K562 (cell line): ENCODE data around the gene ATP5PD. TPM values are rescaled to one million over a fixed set of nuclear protein-coding genes. Genes with fewer than 3 reads are reported as not detected.
A peak's percentile ranks its signal among the peaks of the same experiment; 100 is the strongest.

Source experiments
- GABPA ChIP-seq: fragments of 200-800 bp; sonication (Bioruptor generic); conservative IDR thresholded peaks from 2 replicates; pipeline ENCODE4 v1.6.1; 2016; ENCODE audit warnings: low read depth, missing genetic modification characterization, missing compliant biosample characterization
- GABPB1 ChIP-seq: sonication (generic); formaldehyde crosslinking; IDR thresholded peaks from 2 replicates; pipeline ENCODE4 v1.8.0; 2022; ENCODE audit warnings: mild to moderate bottlenecking, missing genetic modification reagents
- JUND ChIP-seq, 2 experiments: IDR thresholded peaks; 2 replicates in 1 of 2; 3 replicates in 1 of 2; pipeline ENCODE4 v1.6.1; 2011; ENCODE audit warnings: borderline replicate concordance in 2 of 2, low read depth in 2 of 2, low read length in 2 of 2, improper control_type of control experiment in 1 of 2, missing biosample characterization in 1 of 2, missing genetic modification characterization in 1 of 2, missing genetic modification reagents in 1 of 2
- NCOA1 ChIP-seq: fragments of 450-650 bp; IDR thresholded peaks from 2 replicates; pipeline ENCODE4 v1.6.1; 2016; ENCODE audit warnings: low read depth
- polyA plus RNA-seq, 8 experiments: library from polyadenylated mRNA; depleted of rRNA in 4 of 8; stranded (reverse) in 5 of 8; unstranded in 3 of 8; fragments of >200 nt; fragmentation: Nextera tagmentation in 2 of 8; fragmentation: Illumina TruSeq in 1 of 8; extraction: Ambion mirVana in 2 of 8; extraction: Trizol in 1 of 8; gene quantifications; 2 replicates each; pipeline versions ENCODE4 v1.2.1 to v1.2.3, GENCODE V29; 2011 to 2014; ENCODE audit warnings: inconsistent platforms in 1 of 8, missing spikeins in 1 of 8
- total RNA-seq, 7 experiments: library from RNA; depleted of rRNA in 6 of 7; stranded (reverse); fragments of >200 nt in 6 of 7; fragmentation: Illumina TruSeq in 2 of 7; extraction: Trizol in 2 of 7; gene quantifications; 2 replicates each; pipeline versions ENCODE4 v1.2.1 to v1.2.3, GENCODE V29; 2011 to 2021; ENCODE audit warnings: low replicate concordance in 1 of 7
- TF ChIP-seq, protein P1 (sequence below), 3 experiments: fragments of 200-800 bp in 1 of 3; fragments of 250-450 bp in 1 of 3; fragments of 450-650 bp in 1 of 3; sonication (Bioruptor Pico) in 1 of 3; sonication (Bioruptor generic) in 1 of 3; formaldehyde crosslinking in 1 of 3; IDR thresholded peaks; 2 replicates each; pipeline versions ENCODE4 v1.6.1 to v1.8.0; 2016 to 2022; ENCODE audit warnings: mild to moderate bottlenecking in 2 of 3, missing genetic modification characterization in 2 of 3, missing compliant biosample characterization in 1 of 3, moderate library complexity in 1 of 3
- TF ChIP-seq, protein P2 (sequence below): fragments of 450-650 bp; IDR thresholded peaks from 2 replicates; pipeline ENCODE4 v1.6.1; 2016; ENCODE audit warnings: mild to moderate bottlenecking, moderate library complexity
- TF ChIP-seq, protein P3 (sequence below), 3 experiments: IDR thresholded peaks in 2 of 3; conservative IDR thresholded peaks in 1 of 3; 2 replicates each; pipeline ENCODE4 v1.5.1; 2011 to 2012; ENCODE audit warnings: low read length in 3 of 3, mild to moderate bottlenecking in 3 of 3, control low read depth in 2 of 3, improper control_type of control experiment in 1 of 3, inconsistent platforms in 1 of 3, low read depth in 1 of 3, mixed read lengths in 1 of 3, moderate library complexity in 1 of 3; ENCODE audit not compliant: insufficient read depth in 2 of 3

The ATP5PD gene
- total and polyA plus RNA-seq, 9 of the 15 experiments (the other 6 are each of a cell fraction or from before 2014, with no cell fraction given), result 271 to 828 (median 432) TPM

GRCh38 chr17:75071478-75072271, 24.9 kb upstream of the ATP5PD start (continued):
- TF ChIP-seq, protein P1, sequence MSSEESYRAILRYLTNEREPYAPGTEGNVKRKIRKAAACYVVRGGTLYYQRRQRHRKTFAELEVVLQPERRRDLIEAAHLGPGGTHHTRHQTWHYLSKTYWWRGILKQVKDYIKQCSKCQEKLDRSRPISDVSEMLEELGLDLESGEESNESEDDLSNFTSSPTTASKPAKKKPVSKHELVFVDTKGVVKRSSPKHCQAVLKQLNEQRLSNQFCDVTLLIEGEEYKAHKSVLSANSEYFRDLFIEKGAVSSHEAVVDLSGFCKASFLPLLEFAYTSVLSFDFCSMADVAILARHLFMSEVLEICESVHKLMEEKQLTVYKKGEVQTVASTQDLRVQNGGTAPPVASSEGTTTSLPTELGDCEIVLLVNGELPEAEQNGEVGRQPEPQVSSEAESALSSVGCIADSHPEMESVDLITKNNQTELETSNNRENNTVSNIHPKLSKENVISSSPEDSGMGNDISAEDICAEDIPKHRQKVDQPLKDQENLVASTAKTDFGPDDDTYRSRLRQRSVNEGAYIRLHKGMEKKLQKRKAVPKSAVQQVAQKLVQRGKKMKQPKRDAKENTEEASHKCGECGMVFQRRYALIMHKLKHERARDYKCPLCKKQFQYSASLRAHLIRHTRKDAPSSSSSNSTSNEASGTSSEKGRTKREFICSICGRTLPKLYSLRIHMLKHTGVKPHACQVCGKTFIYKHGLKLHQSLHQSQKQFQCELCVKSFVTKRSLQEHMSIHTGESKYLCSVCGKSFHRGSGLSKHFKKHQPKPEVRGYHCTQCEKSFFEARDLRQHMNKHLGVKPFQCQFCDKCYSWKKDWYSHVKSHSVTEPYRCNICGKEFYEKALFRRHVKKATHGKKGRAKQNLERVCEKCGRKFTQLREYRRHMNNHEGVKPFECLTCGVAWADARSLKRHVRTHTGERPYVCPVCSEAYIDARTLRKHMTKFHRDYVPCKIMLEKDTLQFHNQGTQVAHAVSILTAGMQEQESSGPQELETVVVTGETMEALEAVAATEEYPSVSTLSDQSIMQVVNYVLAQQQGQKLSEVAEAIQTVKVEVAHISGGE (CRISPR knock-in tag; IDR thresholded peaks at IDR 0.05), result peak in 1 of 3 experiments; percentile 14; a peak in 2 of 6 replicates
- TF ChIP-seq, protein P2, sequence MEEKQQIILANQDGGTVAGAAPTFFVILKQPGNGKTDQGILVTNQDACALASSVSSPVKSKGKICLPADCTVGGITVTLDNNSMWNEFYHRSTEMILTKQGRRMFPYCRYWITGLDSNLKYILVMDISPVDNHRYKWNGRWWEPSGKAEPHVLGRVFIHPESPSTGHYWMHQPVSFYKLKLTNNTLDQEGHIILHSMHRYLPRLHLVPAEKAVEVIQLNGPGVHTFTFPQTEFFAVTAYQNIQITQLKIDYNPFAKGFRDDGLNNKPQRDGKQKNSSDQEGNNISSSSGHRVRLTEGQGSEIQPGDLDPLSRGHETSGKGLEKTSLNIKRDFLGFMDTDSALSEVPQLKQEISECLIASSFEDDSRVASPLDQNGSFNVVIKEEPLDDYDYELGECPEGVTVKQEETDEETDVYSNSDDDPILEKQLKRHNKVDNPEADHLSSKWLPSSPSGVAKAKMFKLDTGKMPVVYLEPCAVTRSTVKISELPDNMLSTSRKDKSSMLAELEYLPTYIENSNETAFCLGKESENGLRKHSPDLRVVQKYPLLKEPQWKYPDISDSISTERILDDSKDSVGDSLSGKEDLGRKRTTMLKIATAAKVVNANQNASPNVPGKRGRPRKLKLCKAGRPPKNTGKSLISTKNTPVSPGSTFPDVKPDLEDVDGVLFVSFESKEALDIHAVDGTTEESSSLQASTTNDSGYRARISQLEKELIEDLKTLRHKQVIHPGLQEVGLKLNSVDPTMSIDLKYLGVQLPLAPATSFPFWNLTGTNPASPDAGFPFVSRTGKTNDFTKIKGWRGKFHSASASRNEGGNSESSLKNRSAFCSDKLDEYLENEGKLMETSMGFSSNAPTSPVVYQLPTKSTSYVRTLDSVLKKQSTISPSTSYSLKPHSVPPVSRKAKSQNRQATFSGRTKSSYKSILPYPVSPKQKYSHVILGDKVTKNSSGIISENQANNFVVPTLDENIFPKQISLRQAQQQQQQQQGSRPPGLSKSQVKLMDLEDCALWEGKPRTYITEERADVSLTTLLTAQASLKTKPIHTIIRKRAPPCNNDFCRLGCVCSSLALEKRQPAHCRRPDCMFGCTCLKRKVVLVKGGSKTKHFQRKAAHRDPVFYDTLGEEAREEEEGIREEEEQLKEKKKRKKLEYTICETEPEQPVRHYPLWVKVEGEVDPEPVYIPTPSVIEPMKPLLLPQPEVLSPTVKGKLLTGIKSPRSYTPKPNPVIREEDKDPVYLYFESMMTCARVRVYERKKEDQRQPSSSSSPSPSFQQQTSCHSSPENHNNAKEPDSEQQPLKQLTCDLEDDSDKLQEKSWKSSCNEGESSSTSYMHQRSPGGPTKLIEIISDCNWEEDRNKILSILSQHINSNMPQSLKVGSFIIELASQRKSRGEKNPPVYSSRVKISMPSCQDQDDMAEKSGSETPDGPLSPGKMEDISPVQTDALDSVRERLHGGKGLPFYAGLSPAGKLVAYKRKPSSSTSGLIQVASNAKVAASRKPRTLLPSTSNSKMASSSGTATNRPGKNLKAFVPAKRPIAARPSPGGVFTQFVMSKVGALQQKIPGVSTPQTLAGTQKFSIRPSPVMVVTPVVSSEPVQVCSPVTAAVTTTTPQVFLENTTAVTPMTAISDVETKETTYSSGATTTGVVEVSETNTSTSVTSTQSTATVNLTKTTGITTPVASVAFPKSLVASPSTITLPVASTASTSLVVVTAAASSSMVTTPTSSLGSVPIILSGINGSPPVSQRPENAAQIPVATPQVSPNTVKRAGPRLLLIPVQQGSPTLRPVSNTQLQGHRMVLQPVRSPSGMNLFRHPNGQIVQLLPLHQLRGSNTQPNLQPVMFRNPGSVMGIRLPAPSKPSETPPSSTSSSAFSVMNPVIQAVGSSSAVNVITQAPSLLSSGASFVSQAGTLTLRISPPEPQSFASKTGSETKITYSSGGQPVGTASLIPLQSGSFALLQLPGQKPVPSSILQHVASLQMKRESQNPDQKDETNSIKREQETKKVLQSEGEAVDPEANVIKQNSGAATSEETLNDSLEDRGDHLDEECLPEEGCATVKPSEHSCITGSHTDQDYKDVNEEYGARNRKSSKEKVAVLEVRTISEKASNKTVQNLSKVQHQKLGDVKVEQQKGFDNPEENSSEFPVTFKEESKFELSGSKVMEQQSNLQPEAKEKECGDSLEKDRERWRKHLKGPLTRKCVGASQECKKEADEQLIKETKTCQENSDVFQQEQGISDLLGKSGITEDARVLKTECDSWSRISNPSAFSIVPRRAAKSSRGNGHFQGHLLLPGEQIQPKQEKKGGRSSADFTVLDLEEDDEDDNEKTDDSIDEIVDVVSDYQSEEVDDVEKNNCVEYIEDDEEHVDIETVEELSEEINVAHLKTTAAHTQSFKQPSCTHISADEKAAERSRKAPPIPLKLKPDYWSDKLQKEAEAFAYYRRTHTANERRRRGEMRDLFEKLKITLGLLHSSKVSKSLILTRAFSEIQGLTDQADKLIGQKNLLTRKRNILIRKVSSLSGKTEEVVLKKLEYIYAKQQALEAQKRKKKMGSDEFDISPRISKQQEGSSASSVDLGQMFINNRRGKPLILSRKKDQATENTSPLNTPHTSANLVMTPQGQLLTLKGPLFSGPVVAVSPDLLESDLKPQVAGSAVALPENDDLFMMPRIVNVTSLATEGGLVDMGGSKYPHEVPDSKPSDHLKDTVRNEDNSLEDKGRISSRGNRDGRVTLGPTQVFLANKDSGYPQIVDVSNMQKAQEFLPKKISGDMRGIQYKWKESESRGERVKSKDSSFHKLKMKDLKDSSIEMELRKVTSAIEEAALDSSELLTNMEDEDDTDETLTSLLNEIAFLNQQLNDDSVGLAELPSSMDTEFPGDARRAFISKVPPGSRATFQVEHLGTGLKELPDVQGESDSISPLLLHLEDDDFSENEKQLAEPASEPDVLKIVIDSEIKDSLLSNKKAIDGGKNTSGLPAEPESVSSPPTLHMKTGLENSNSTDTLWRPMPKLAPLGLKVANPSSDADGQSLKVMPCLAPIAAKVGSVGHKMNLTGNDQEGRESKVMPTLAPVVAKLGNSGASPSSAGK, result peak; percentile 52
- TF ChIP-seq, protein P3, sequence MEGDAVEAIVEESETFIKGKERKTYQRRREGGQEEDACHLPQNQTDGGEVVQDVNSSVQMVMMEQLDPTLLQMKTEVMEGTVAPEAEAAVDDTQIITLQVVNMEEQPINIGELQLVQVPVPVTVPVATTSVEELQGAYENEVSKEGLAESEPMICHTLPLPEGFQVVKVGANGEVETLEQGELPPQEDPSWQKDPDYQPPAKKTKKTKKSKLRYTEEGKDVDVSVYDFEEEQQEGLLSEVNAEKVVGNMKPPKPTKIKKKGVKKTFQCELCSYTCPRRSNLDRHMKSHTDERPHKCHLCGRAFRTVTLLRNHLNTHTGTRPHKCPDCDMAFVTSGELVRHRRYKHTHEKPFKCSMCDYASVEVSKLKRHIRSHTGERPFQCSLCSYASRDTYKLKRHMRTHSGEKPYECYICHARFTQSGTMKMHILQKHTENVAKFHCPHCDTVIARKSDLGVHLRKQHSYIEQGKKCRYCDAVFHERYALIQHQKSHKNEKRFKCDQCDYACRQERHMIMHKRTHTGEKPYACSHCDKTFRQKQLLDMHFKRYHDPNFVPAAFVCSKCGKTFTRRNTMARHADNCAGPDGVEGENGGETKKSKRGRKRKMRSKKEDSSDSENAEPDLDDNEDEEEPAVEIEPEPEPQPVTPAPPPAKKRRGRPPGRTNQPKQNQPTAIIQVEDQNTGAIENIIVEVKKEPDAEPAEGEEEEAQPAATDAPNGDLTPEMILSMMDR (IDR thresholded peaks at IDR 0.05 in 2 of 3, conservative IDR thresholded peaks at IDR 0.05 in 1 of 3; ENCODE audit: insufficient read depth in 2 of 3, low read depth in 1 of 3, low read length in 3 of 3), result peak in 1 of 3 experiments; percentile 14; a peak in 1 of 6 replicates
- TF ChIP-seq GABPB1 (CRISPR knock-in tag), result peak; percentile 27; the same call in 1 of the 2 replicates
- peak; percentile 51; the same call in 1 of the 2 replicates for TF ChIP-seq GABPA (tag)
- peak; percentile 84 for TF ChIP-seq JUND (IDR thresholded peaks at IDR 0.05; ENCODE audit: borderline replicate concordance, low read depth, low read length)
- peak; percentile 77; the same call in 1 of the 3 replicates for TF ChIP-seq JUND (tag; IDR thresholded peaks at IDR 0.05; ENCODE audit: borderline replicate concordance, low read depth, low read length)
- TF ChIP-seq NCOA1, result peak; percentile 76
